OCI-LY7 (cell line): ENCODE data around the gene LRRC7. TPM values are rescaled to one million over a fixed set of nuclear protein-coding genes. Genes with fewer than 3 reads are reported as not detected.

Experiments
- BruUV-seq: library from RNA; stranded (reverse); fragments of 400-500 nt; replicated peaks from 2 replicates; lab custom pipeline; 2021; lab: Mats Ljungman, UMichigan
- CTCF ChIA-PET: fragments of 300-600 bp; sonication (Branson Sonifier 250); formaldehyde crosslinking; loops from one replicate; lab custom pipeline; 2022; ENCODE audit warnings: antibody characterized with exemption; ENCODE audit not compliant: unreplicated experiment; lab: Charles Lee
- POLR2A ChIA-PET: fragments of 300-600 bp; sonication (Branson Sonifier 250); formaldehyde crosslinking; loops from one replicate; lab custom pipeline; 2022; ENCODE audit warnings: antibody characterized with exemption; lab: Charles Lee
- DNase-seq: peaks from one replicate; pipeline ENCODE4 v3.0.0-alpha.2; 2015; ENCODE audit warnings: low spot score
- H2AFZ ChIP-seq: fragments of 200-600 bp; sonication (generic), shearing (Covaris generic); 2 replicates; pipeline ENCODE4 v1.6.1; 2014; ENCODE audit warnings: mild to moderate bottlenecking, antibody characterized with exemption, low read length, moderate library complexity
- H3K27ac ChIP-seq: fragments of 200-600 bp; sonication (generic); 2 replicates; pipeline ENCODE4 v1.5.1; 2014; ENCODE audit warnings: mixed run types, low read depth, mild to moderate bottlenecking, moderate library complexity, low read length, inconsistent platforms; ENCODE audit not compliant: poor library complexity, severe bottlenecking
- H3K36me3 ChIP-seq: fragments of 200-600 bp; sonication (generic); 2 replicates; pipeline ENCODE4 v1.6.1; 2014; ENCODE audit warnings: mild to moderate bottlenecking, antibody characterized with exemption, low read length, moderate library complexity, mixed read lengths; ENCODE audit not compliant: insufficient read depth
- H3K4me1 ChIP-seq: fragments of 200-600 bp; sonication (generic); 2 replicates; pipeline ENCODE4 v1.5.1; 2014; ENCODE audit warnings: mild to moderate bottlenecking, low read length; ENCODE audit not compliant: insufficient read depth, poor library complexity, severe bottlenecking
- H3K4me2 ChIP-seq: fragments of 200-600 bp; sonication (generic); 2 replicates; pipeline ENCODE4 v1.6.1; 2014; ENCODE audit warnings: mild to moderate bottlenecking, low read length
- H3K4me3 ChIP-seq: fragments of 200-600 bp; sonication (generic); 2 replicates; pipeline ENCODE4 v1.5.1; 2014; ENCODE audit warnings: mild to moderate bottlenecking, low read depth, low read length; ENCODE audit not compliant: poor library complexity, severe bottlenecking
- H3K79me2 ChIP-seq: fragments of 200-600 bp; sonication (generic); 2 replicates; pipeline ENCODE4 v1.6.1; 2016; ENCODE audit warnings: low read depth, mild to moderate bottlenecking, low read length, moderate library complexity, mixed read lengths; ENCODE audit not compliant: insufficient read depth
- H3K9me2 ChIP-seq: fragments of 200-600 bp; sonication (generic); 2 replicates; pipeline ENCODE4 v1.6.1; 2016; ENCODE audit warnings: mild to moderate bottlenecking, low read length, mixed read lengths; ENCODE audit not compliant: insufficient read depth
- H3K9me3 ChIP-seq: fragments of 200-600 bp; sonication (generic); 2 replicates; pipeline ENCODE4 v1.6.1; 2014; ENCODE audit warnings: mild to moderate bottlenecking, mixed run types, low read length, mixed read lengths
- H4K20me1 ChIP-seq: fragments of 200-600 bp; sonication (generic); 2 replicates; pipeline ENCODE4 v1.6.1; 2014; ENCODE audit warnings: mild to moderate bottlenecking, antibody characterized with exemption, low read length, moderate library complexity, mixed read lengths; ENCODE audit not compliant: insufficient read depth
- CTCF ChIP-seq: fragments of 200-600 bp; sonication (generic); conservative IDR thresholded peaks from 2 replicates; pipeline ENCODE4 v1.5.1; 2014; ENCODE audit warnings: mild to moderate bottlenecking, antibody characterized with exemption, low read length, moderate library complexity, mixed read lengths
- EZH2phosphoT487 ChIP-seq: fragments of 200-600 bp; sonication (generic); IDR thresholded peaks from 2 replicates; pipeline ENCODE4 v1.6.1; 2018; ENCODE audit warnings: low read depth, borderline replicate concordance, mild to moderate bottlenecking, mixed run types, antibody characterized with exemption, low read length, moderate library complexity, mixed read lengths
- intact Hi-C: fragments of 100-400 bp; cut with micrococcal nuclease; formaldehyde crosslinking; loops from one replicate; pipeline ENCODE4 v1.10.0; 2022; ENCODE audit not compliant: unreplicated experiment
- total RNA-seq, 2 experiments: library from RNA; depleted of rRNA in 1 of 2; stranded (reverse); fragments of >200 nt in 1 of 2; shearing (Covaris generic) in 1 of 2; gene quantifications; 2 replicates each; pipeline ENCODE4 v1.2.3, GENCODE V29; 2014 to 2022

Gene LRRC7
- total RNA-seq, 2 experiments from 2014 or later: not detected

DNA sequence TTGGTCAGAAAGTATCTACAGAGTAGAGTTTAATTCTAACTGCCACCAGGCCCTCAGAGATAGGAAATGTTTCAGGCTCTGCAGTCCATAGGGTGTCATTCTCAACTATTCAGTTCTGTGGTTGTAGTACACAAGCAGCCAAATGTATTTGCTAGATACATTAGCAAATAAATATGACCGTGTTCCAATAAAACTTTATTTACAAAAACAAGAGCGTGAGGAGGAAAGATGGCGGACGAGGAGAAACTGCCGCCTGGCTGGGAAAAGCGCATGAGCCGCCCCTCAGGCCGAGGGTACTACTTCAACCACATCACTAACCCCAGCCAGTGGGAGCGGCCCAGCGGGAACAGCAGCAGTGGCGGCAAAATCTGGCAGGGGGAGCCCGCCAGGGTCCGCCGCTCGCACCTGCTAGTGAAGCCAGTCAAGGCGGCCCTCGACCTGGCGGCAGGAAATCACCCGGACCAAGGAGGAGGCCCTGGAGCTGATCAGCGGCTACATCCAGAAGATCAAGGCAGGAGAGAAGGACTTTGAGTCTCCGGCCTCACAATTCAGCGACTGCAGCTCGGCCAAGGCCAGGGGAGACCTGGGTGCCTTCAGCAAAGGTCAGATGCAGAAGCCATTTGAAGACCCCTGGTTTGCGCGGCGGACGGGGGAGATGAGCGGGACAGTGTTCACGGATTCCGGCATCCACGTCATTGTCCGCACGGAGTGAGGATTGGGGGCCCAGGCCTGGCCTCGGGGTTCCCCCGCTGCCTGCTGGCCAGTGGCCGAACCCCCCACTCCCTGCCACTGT, 351.6 kb downstream of the LRRC7 start:
- no peaks in the 10 kb centered on the region for H3K79me2 ChIP-seq
- no peaks in the 10 kb centered on the region for H3K9me2 ChIP-seq
- H3K36me3 ChIP-seq: no peaks in the 10 kb centered on the region
- no TSS peak for BruUV-seq
- H3K9me3 ChIP-seq: no peaks in the 10 kb centered on the region
- TF ChIP-seq EZH2phosphoT487: no peak
- TF ChIP-seq CTCF: no peak
- no peak overlapping the region for H3K4me3 ChIP-seq
- no peak overlapping the region for H3K4me2 ChIP-seq
- ChIA-PET CTCF (no interaction called here), POLR2A (no interaction called here)
- no peak for DNase-seq
- H2AFZ ChIP-seq: no peak overlapping the region
- no peak overlapping the region for H3K27ac ChIP-seq
- no peaks in the 10 kb centered on the region for H4K20me1 ChIP-seq
- intact Hi-C loops: no loop called here
- H3K4me1 ChIP-seq: no peaks in the 10 kb centered on the region

GRCh38 chr1:69919922-69920273, 352.2 kb downstream of the LRRC7 start:
- H3K9me3 ChIP-seq: no peaks in the 10 kb centered on the region
- no peaks in the 10 kb centered on the region for H3K9me2 ChIP-seq
- TF ChIP-seq CTCF: no peak
- no peak for TF ChIP-seq EZH2phosphoT487
- H3K4me1 ChIP-seq: no peaks in the 10 kb centered on the region
- ChIA-PET CTCF (no interaction called here), POLR2A (no interaction called here)
- H3K4me2 ChIP-seq: no peak overlapping the region
- DNase-seq: no peak
- no peak overlapping the region for H3K27ac ChIP-seq
- no peak overlapping the region for H3K4me3 ChIP-seq
- H2AFZ ChIP-seq: no peak overlapping the region
- H3K36me3 ChIP-seq: no peaks in the 10 kb centered on the region
- no peaks in the 10 kb centered on the region for H4K20me1 ChIP-seq
- H3K79me2 ChIP-seq: no peaks in the 10 kb centered on the region
- intact Hi-C loops: no loop called here
- no TSS peak for BruUV-seq

GRCh38 chr1:69920426-69920825, 352.7 kb downstream of the LRRC7 start:
- Histone ChIP-seq H3K27ac (no peak overlapping the region), H3K4me1 (no peaks in the 10 kb centered on the region), H3K36me3 (no peaks in the 10 kb centered on the region), H2AFZ (no peak overlapping the region), H4K20me1 (no peaks in the 10 kb centered on the region), H3K4me2 (no peak overlapping the region), H3K4me3 (no peak overlapping the region), H3K9me2 (no peaks in the 10 kb centered on the region), H3K9me3 (no peaks in the 10 kb centered on the region), H3K79me2 (no peaks in the 10 kb centered on the region)
- no TSS peak for BruUV-seq
- no peak for DNase-seq
- intact Hi-C loops: no loop called here
- CTCF ChIA-PET: no interaction called here
- POLR2A ChIA-PET: no interaction called here
- no peak for TF ChIP-seq CTCF
- TF ChIP-seq EZH2phosphoT487: no peak
